T1000 (cell line): ENCODE measurements around the gene RABAC1.
A peak's percentile ranks its signal among the peaks of the same experiment; 100 is the strongest.

ENCODE experiments used
- DNase-seq: peaks from one replicate; lab custom pipeline; 2025; ENCODE audit warnings: mixed read lengths; lab: John Stamatoyannopoulos, UW

The RABAC1 gene

DNA sequence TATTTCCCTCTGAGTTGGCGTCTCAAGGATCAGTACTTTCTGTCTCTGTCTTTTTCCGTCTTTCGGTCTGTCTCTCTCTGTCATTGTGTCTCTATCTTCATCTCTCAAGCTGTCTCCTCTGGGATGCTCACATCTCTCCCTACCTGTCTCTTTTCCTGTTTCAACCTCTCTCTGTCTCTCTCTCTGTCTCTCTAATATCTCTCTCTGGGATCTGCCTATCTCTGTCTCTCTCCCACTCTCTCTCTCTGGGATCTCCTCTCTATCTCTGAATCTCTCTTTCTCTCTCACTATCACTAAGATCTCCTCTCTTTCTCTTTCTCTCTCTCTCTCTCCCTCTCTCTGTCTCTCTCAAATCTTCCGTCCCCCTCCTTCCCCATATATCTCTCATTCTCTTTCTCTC lies 30.9 kb upstream of the RABAC1 start:
- DNase-seq: no peak

DNA sequence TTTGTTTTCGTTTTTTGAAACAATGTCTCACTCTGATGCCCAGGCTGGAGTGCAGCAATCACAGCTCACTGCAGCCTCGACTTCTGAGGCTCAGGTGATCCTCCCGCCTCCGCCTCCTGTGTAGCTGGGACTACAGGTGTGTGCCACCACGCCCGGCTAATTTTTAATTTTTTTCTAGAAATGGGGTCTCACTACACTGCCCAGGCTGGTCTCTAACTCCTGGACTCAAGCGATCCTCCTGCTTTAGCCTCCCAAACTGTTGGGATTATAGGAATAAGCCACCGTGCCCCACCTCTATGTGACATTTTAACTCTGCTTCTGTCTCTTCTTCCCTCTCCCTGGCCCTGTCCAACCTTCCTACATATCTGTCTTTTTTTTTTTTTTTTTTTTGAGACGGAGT lies 29.8 kb upstream of the RABAC1 start:
- DNase-seq: no peak

DNA sequence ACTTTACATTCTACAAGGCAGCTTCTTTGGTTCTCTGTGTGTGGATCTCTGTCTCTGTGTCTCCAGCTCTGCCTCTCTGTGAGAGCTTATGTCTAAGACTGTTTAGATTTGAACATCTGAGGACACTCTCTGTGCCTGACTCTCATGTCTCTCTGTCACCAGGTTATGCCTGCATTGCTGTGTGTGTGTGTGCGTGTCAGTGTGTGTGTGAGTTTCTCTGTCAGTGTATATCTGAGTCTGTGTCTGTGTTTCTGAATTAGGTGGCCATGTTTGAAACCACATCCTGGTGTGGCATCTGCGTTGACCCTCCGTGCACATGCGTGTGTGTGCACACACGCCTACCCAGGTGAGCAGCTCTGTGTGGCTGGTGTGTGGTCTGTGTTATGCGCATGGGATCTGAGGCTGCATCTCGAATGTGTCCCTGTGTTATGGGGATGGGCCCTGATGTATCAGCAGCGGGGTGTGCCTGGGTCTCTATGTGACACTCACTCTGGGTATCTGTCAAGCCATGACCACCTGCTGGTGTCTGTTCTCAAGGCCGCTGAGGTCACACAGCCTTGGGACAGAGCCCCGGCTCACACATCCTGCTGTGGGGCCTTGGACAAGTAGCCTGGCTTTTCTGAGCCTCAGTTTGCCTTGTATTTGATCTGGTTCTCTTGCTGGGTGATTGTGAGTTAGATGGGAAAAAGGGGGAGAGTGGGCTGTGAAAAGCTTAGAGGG lies 28.2 kb upstream of the RABAC1 start:
- DNase-seq: no peak

DNA sequence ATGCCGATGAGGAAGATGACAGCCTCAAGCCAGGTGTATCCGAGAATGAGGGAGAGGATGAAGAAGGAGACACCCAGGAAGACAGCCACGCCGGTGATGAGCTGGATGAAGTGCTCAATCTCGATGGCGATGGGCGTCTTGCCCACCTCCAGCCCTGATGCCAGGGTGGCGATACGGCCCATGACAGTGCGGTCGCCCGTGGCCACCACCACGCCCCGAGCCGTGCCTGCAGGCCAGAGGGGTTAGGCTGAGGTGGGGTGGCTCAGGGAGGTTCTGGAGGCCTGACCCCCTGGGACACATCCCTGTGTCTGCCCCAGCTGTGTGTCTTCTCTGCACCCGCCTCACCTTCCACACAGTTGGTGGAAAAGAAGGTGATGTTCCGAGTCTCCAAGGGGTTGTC lies 25.8 kb upstream of the RABAC1 start:
- no peak for DNase-seq

- no peak for DNase-seq
Observed at GRCh38 chr19:41981724-41982123, 22.6 kb upstream of the RABAC1 start.

DNA sequence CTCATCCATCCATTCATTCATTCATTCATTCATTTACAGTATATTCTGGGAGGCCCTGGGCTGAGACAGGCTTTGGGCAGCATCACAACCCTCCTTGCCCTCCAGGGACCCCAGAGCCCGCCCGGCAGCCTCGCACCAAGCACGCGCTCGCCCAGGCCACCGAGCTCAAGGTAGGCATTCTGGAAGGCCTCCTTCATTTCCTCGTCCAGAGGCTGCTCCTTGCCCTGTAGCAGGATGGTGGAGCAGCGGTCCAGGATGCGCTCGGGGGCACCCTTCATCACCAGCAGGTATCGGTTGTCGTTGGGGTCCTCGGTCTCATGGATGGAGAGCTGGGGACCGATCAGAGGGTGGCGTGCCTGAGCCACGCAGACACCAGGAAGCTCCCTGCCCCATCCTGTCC lies 19.3 kb upstream of the RABAC1 start:
- no peak for DNase-seq

DNA sequence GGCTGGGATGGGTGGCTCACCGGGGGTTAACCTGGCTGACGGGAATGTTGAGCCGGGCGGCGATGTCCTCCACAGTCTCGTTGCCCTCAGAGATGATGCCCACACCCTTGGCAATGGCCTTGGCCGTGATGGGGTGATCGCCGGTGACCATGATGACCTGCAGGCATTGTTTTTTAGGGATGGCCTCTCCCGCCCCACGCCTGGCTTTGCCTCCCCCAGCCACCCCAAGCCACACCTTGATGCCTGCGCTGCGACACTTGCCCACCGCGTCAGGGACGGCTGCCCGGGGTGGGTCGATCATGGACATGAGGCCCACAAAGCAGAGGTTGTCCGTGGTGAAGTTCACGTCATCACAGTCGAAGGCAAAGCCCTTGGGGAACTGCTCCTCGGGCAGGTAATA lies 18.8 kb upstream of the RABAC1 start:
- no peak for DNase-seq

GRCh38 chr19:41974652-41975051 lies 15.5 kb upstream of the RABAC1 start:
- DNase-seq: no peak

GRCh38 chr19:41971363-41971762 lies 12.2 kb upstream of the RABAC1 start:
- DNase-seq: no peak

- no peak for DNase-seq
Observed at GRCh38 chr19:41969772-41970458, 10.8 kb upstream of the RABAC1 start.

DNA sequence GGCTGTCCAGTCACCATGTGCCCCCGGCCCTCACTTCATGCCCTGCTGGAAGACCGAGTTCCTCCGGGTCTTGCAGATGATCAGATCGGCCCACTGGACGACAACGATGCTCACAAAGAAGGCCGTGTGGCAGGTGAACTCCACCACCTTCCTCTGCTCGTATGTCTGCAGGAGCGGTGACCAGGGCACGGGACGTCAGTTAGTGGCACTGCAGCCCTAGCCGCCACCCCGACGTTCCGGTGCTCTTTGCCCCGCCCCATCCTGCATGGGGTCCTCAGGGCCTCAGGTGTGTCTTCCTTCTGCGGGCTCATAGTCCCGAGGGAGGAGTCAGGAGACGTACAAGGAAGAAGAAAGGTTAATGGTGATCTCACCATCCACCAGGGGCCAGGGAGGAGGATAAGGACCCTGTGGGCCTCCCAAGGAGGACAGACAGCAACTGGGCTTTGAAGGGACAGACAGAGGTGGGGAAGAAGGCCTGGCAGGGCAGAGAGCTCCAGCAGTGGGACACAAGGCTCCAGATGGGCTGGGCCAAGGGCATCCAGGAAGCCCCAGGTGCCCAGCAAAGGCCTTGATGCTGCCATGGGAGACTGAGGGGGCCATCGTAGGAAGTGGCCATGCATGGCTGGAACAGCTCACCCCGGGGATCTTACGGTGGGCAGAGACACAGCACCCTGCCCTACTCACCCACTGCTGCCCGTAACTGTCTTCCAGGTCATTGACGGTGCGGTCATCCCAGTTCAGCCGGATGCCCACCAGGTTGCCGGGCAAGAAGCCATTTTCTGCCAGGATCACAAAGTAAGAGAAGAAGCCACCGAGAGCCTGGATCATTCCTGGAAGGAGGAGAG lies 9.9 kb upstream of the RABAC1 start:
- no peak for DNase-seq

- DNase-seq: no peak
Observed at GRCh38 chr19:41967054-41967783, 8.1 kb upstream of the RABAC1 start.

GRCh38 chr19:41965106-41965505 lies 6.0 kb upstream of the RABAC1 start:
- no peak for DNase-seq

- no peak for DNase-seq
Observed at GRCh38 chr19:41960973-41961372, 1.9 kb upstream of the RABAC1 start.

- peak; percentile 37 for DNase-seq
Observed at GRCh38 chr19:41958367-41959055, 610 bp downstream of the RABAC1 start.

DNA sequence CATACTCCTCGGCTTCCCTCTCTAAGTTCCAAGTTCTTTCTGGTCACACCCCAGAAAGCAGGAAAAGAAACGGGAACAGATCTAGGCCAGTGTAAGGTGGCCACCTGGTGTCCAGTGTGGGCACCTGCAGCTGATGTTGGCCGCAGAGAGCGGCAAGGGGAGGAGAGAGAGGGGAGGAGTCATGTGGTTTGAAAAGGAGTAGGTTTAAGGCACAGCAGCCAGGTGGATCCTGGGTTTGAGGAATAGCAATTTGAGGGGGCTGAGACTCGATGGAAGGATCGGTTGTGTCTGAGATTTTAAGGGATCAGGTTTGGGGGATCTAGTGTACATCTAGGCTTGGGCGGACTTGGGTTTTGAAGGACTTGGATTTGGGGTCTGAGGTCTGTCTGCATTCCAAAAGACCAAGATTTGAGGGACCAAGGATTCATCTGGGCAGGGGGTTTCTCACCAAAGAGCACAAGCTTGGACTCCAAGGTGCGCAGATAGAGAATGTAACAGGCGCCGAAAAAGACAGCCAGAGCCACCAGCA lies 1.2 kb downstream of the RABAC1 start:
- DNase-seq: peak; percentile 16

DNA sequence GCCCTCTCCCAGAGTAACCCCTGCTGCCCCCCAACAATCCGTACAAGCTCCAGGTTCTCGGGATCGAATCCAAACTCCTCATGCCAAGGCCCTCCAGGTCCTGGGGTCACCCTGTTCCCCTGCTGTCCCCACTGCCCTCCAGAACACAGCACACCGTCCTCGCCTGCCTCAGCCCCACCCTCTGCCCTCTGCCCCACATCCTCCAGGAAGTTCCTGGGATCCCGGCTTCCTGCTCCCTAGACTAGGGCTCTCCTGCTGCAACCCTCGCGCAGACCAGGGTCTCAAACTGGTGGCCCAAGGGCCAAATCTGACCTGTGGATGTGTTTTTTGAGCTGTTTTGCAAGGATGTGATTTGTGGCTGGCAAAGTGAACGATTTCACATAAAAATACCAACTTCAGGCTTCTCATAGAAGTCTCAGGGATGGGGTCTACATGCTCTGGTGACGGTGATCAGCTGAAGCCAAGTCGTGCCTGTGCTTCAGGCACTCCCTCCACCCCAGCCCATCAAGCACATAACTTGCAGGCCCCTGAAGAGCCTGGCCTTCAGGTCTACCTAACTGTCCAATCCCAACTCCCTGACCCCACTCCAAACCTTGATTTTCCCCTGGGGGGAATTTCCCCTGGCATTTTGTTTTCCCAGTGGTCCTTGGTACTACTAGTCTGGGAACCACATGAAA lies 1.8 kb downstream of the RABAC1 start:
- DNase-seq: no peak

- no peak for DNase-seq
Observed at GRCh38 chr19:41956621-41957020, 2.5 kb downstream of the RABAC1 start.

GRCh38 chr19:41955521-41955920 lies 3.6 kb downstream of the RABAC1 start:
- DNase-seq: no peak

DNA sequence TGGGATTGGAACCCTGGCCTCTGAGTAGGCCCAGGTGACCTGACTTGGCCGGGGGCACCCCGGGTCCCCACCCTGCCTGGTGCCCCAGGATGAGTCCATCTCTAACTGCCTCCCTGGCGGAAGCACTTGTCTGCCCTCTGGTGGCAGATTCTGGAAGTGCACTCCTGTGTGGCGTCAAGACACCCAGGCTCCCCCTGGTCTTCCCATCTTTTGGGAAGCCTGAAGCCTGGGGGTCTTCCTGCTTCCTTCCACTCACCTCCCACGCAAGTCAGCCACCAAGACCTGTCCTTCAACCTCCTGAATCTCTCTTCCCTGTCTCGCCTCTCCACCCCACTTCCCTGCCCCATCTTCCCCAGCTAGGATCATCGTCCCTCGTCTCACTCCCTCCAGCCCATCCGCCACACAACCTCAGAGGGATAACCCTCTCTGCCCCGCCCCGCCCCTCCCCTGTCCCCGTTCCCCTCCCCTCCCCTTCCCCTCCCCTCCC lies 7.4 kb downstream of the RABAC1 start:
- peak; percentile 50 for DNase-seq

DNA sequence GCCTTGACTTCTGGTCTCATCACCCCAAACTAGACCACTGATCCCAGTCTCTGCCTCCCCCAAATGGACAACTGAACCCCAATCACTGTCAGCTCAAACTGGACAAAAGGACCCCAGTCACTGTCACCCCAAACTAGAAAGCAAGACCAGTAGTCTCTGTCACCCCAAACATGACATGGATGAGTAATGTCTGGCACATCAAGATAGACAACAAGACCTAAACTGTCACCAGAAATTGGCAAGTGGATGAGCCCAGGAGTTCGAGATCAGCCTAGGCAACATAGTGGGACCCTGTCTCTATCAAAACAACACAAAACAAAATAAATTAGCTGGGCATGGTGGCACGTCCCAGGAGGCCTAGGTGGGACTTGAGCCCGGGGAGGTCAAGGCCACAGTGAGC lies 12.0 kb downstream of the RABAC1 start:
- no peak for DNase-seq
